B cell (primary cell): ENCODE data around the gene CHAT. TPM values are rescaled to one million over a fixed set of nuclear protein-coding genes. Genes with fewer than 3 reads are reported as not detected.

Experiments
- ATAC-seq: fragments of 200-7000 bp; cut with Tn5 transposase; one replicate; pipeline ENCODE4 v1.10.0; 2021; ENCODE audit warnings: low read depth, mild to moderate bottlenecking, moderate number of reproducible peaks, moderate library complexity
- CTCF ChIA-PET: fragments of 350-600 bp; sonication (Branson Sonifier 250); formaldehyde crosslinking; loops from one replicate; lab custom pipeline; 2021; ENCODE audit warnings: antibody characterized with exemption, inconsistent platforms; lab: Charles Lee
- POLR2A ChIA-PET: fragments of 350-600 bp; sonication (Branson Sonifier 250); formaldehyde crosslinking; loops from one replicate; lab custom pipeline; 2021; ENCODE audit warnings: antibody characterized with exemption; lab: Charles Lee
- DNase-seq: peaks from one replicate; pipeline ENCODE4 v3.0.0; 2013
- H2AFZ ChIP-seq: 2 replicates; pipeline ENCODE4 v1.6.1; 2012; ENCODE audit warnings: mild to moderate bottlenecking, low read depth, low read length; ENCODE audit not compliant: insufficient read depth, poor library complexity, severe bottlenecking
- H3K27ac ChIP-seq, 2 donors: 1 replicate in 1 of 2; 2 replicates in 1 of 2; pipeline ENCODE4 v1.5.1; 2012 to 2013; ENCODE audit warnings: low read length in 2 of 2, mild to moderate bottlenecking in 2 of 2, moderate library complexity in 1 of 2
- H3K27me3 ChIP-seq, 4 experiments: fragments of 200-600 bp in 1 of 4; sonication (generic) in 1 of 4; replicated peaks in 1 of 4; 1 replicate in 2 of 4; 2 replicates in 2 of 4; pipeline versions ENCODE4 v1.6.1 to v1.7.0; 2013 to 2016; ENCODE audit warnings: low read length in 3 of 4, mild to moderate bottlenecking in 2 of 4, mixed read lengths in 1 of 4, moderate library complexity in 1 of 4; ENCODE audit not compliant: insufficient read depth in 4 of 4, control insufficient read depth in 3 of 4; ENCODE audit errors: control extremely low read depth in 1 of 4
- H3K36me3 ChIP-seq, 2 experiments: replicated peaks in 1 of 2; 1 replicate in 1 of 2; 2 replicates in 1 of 2; pipeline versions ENCODE4 v1.6.1 to v1.7.1; 2013; ENCODE audit warnings: low read length in 1 of 2; ENCODE audit not compliant: insufficient read depth in 2 of 2, control insufficient read depth in 1 of 2; ENCODE audit errors: control extremely low read depth in 1 of 2, extremely low read depth in 1 of 2
- H3K4me1 ChIP-seq, 2 donors: fragments of 200-600 bp in 1 of 2; sonication (generic) in 1 of 2; 1 replicate in 1 of 2; 2 replicates in 1 of 2; pipeline versions ENCODE4 v1.5.1 to v1.6.1; 2013 to 2017; ENCODE audit warnings: low read length in 2 of 2; ENCODE audit not compliant: control insufficient read depth in 2 of 2, insufficient read depth in 2 of 2
- H3K4me2 ChIP-seq: replicated peaks from 2 replicates; pipeline ENCODE3; 2012; ENCODE audit warnings: mild to moderate bottlenecking, low read depth, low read length; ENCODE audit not compliant: poor library complexity, severe bottlenecking
- H3K4me3 ChIP-seq, 5 experiments: fragments of 200-600 bp in 1 of 5; sonication (generic) in 1 of 5; 1 replicate in 3 of 5; 2 replicates in 2 of 5; pipeline versions ENCODE4 v1.5.1 to v1.7.0; 2011 to 2016; ENCODE audit warnings: low read length in 4 of 5, mild to moderate bottlenecking in 4 of 5, low read depth in 2 of 5, control low read depth in 1 of 5, moderate library complexity in 1 of 5; ENCODE audit not compliant: insufficient read depth in 1 of 5; ENCODE audit errors: control extremely low read depth in 1 of 5, extremely low read depth in 1 of 5
- H3K79me2 ChIP-seq: fragments of 200-600 bp; sonication (generic); one replicate; pipeline ENCODE4 v1.6.0; 2016; ENCODE audit warnings: low read length; ENCODE audit not compliant: control insufficient read depth, insufficient read depth
- H3K9ac ChIP-seq: fragments of 200-600 bp; sonication (generic); 2 replicates; pipeline ENCODE4 v1.6.1; 2017; ENCODE audit warnings: mild to moderate bottlenecking, low read length, moderate library complexity
- H3K9me3 ChIP-seq, 3 donors: one replicate each; pipeline versions ENCODE4 v1.6.1 to v1.7.1; 2013; ENCODE audit warnings: low read length in 2 of 3; ENCODE audit not compliant: control insufficient read depth in 2 of 3, insufficient read depth in 1 of 3; ENCODE audit errors: control extremely low read depth in 1 of 3
- H4K20me1 ChIP-seq: 2 replicates; pipeline ENCODE4 v1.6.0; 2012; ENCODE audit warnings: mild to moderate bottlenecking, low read length; ENCODE audit not compliant: insufficient read depth, control insufficient read depth, poor library complexity, severe bottlenecking
- H3K27ac Mint-ChIP-seq: one replicate; pipeline ENCODE4 v1.8.0; 2021; ENCODE audit warnings: mixed read lengths
- H3K27me3 Mint-ChIP-seq: one replicate; pipeline ENCODE4 v1.8.0; 2021; ENCODE audit warnings: mixed read lengths
- H3K4me1 Mint-ChIP-seq: one replicate; pipeline ENCODE4 v1.8.0; 2021; ENCODE audit warnings: mixed read lengths
- H3K4me3 Mint-ChIP-seq: one replicate; pipeline ENCODE4 v1.8.0; 2021; ENCODE audit warnings: mixed read lengths
- H3K9me3 Mint-ChIP-seq: one replicate; pipeline ENCODE4 v1.8.0; 2022; ENCODE audit warnings: mixed read lengths; ENCODE audit not compliant: insufficient read depth
- CTCF ChIP-seq: fragments of 200-600 bp; IDR thresholded peaks from one replicate; pipeline ENCODE4 v1.8.0; 2022; ENCODE audit warnings: antibody characterized with exemption, mild to moderate bottlenecking
- EZH2 ChIP-seq: IDR thresholded peaks from 2 replicates; pipeline ENCODE4 v1.6.1; 2012; ENCODE audit warnings: borderline replicate concordance, low read depth, mild to moderate bottlenecking, moderate library complexity, low read length; ENCODE audit not compliant: insufficient read depth, poor library complexity, severe bottlenecking
- WGBS: methylation state at CpG from one replicate; pipeline ENCODE4 v1.1.5; 2013; ENCODE audit warnings: missing lambda C conversion rate; ENCODE audit not compliant: insufficient coverage; 5-methylcytosine and 5-hydroxymethylcytosine counted together
- intact Hi-C: fragments of 100-400 bp; cut with micrococcal nuclease; formaldehyde crosslinking; loops from one replicate; pipeline ENCODE4 v1.10.0; 2022
- polyA plus RNA-seq: library from polyadenylated mRNA; depleted of rRNA; stranded (reverse); fragments of >200 nt; gene quantifications from 2 replicates; pipeline ENCODE4 v1.2.3, GENCODE V29; 2012
- total RNA-seq, 2 donors: library from RNA; stranded (reverse); fragments of 120-200 nt in 1 of 2; gene quantifications; 1 replicate in 1 of 2; 2 replicates in 1 of 2; pipeline versions ENCODE4 v1.2.3 to v1.2.4, GENCODE V29; 2013 to 2022

CHAT gene
- total and polyA plus RNA-seq, 2 donors (not counting 1 experiment from before 2014, with no cell fraction given): not detected

- Mint-ChIP-seq H3K4me1 (peaks cover 21% of the 10 kb centered on the region), H3K9me3 (peaks cover 8% of the 10 kb centered on the region), H3K27me3 (peaks cover 23% of the 10 kb centered on the region), H3K4me3 (peak overlapping the region; percentile 20), H3K27ac (peak overlapping the region; percentile 32)
- H3K79me2 ChIP-seq: no peaks in the 10 kb centered on the region
- no peak overlapping the region for H3K27ac ChIP-seq
- no peak for ATAC-seq
- no peaks in the 10 kb centered on the region for H3K36me3 ChIP-seq
- ChIA-PET POLR2A (no interaction called here), CTCF (interaction anchor here (1.1 kb wide), 1 partner anchor 24 kb away, joined by 4 read pairs; no protein-coding TSS in a partner anchor)
- no peak for DNase-seq
- peaks cover 0 to 4% (median 2%) of the 10 kb centered on the region in 4 experiments for H3K27me3 ChIP-seq
- H3K4me1 ChIP-seq: peaks cover 0 to 8% of the 10 kb centered on the region in 2 donors
- 73% methylated on average over 2 of the region's 3 CpGs for WGBS
- TF ChIP-seq CTCF (no peak), EZH2 (no peak)
- H3K9ac ChIP-seq: no peak overlapping the region
- H2AFZ ChIP-seq: no peak overlapping the region
- H3K9me3 ChIP-seq: peaks cover 0 to 3% (median 1%) of the 10 kb centered on the region in 3 donors
- intact Hi-C loops: no loop called here
- no peaks in the 10 kb centered on the region for H4K20me1 ChIP-seq
- no peak overlapping the region for H3K4me2 ChIP-seq
- no peak overlapping the region for H3K4me3 ChIP-seq
Observed at GRCh38 chr10:49569031-49569631, 44.7 kb upstream of the CHAT start.

GRCh38 chr10:49571388-49571787, 42.4 kb upstream of the CHAT start:
- ChIA-PET CTCF (interaction anchor here (0.6 kb wide), 1 partner anchor 215 kb away, joined by 3 read pairs; no protein-coding TSS in a partner anchor), POLR2A (no interaction called here)
- Histone ChIP-seq H3K27me3 (peaks cover 0 to 4% (median 1%) of the 10 kb centered on the region in 4 experiments), H3K9me3 (peaks cover 0 to 3% (median 1%) of the 10 kb centered on the region in 3 donors), H3K79me2 (no peaks in the 10 kb centered on the region), H3K9ac (no peak overlapping the region), H3K4me1 (peaks cover 0 to 8% of the 10 kb centered on the region in 2 donors), H3K27ac (no peak overlapping the region), H3K4me3 (no peak overlapping the region), H4K20me1 (no peaks in the 10 kb centered on the region), H3K4me2 (no peak overlapping the region), H2AFZ (no peak overlapping the region), H3K36me3 (no peaks in the 10 kb centered on the region)
- Mint-ChIP-seq H3K4me3 (no peak overlapping the region), H3K9me3 (peaks cover 6% of the 10 kb centered on the region), H3K27me3 (peaks cover 25% of the 10 kb centered on the region), H3K27ac (no peak overlapping the region), H3K4me1 (peaks cover 21% of the 10 kb centered on the region)
- intact Hi-C loops: no loop called here
- no peak for TF ChIP-seq EZH2
- TF ChIP-seq CTCF: no peak
- DNase-seq (no peak), ATAC-seq (no peak)
- no CpG with 5 or more reads among the region's 2 CpGs for WGBS
